ENCODE data around the gene FTCD. TPM values are rescaled to one million over a fixed set of nuclear protein-coding genes. Genes with fewer than 3 reads are reported as not detected.
A peak's percentile ranks its signal among the peaks of the same experiment; 100 is the strongest.

Gene FTCD
- total RNA-seq, 1 experiment from 2014 or later = 0.21 TPM

DNA sequence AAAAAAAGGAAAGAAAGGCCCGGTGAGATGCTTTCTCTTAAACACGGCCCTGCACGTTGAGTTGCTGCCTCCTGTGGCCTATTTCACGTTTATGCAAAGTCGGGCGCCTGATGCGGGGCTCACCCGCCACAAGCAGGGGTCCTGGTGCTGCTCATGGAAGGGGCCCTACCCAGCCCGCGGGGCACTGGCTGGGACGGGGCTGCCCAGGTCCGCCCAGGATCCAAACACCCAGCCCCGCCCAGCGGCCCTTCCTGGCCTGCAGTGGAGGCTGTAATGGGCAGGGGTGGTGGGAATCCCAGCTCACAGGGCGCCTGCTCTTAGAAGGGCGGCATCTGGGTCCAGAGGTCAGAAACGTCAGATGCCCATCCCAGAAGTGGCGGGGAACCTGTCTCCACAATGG lies 55.9 kb downstream of the FTCD start:
- no TSS peak for BruUV-seq (replicated peaks)
- intact Hi-C loops (cut with micrococcal nuclease; ENCODE audit: unreplicated experiment) = no loop called here

DNA sequence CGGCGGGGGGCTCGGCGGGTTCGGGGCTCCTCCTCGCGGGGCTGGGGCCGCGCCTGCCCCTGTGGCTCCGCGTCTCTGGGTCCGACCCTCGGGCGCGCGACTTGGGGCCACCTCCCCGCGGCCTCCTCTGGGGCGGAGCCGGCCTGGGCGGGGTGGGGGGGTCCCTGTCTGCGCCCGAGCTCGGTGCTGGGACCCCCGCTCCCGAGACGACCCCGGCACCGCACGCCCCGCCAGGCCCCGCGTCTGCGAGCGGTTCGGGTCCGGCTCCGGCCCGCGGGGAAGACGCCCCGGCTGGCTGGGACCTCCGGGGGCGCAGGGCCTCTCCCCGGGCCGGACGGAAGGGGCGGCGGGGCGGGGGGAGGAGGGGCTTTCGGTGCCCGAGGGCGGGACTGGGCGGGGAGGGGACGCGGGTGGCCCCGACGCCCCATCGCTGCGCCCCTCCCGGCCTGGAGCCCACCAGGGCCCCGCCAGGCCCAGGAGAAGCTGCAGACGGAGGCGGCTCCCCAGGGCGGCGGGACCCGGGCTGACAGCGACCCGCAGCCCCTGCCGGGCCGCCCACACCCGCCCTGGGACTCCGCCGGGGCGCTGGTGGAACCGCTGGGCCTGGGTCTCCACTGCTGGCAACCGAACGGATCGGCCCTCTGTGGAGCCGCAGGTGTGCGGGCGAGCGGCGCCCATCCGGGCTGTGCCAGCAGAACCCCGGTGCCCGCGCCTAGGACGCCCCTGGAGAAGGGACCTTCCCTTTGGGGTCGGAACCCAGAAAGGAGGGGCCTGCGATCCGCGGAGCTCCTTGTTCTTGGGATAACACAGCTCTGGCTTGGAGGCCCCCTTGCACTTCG lies 56.9 kb downstream of the FTCD start:
- 0 out of 2 replicates have a peak, but pooled peaks cover 4% of the 10 kb centered on the region for H3K9me3 ChIP-seq (ENCODE audit: control insufficient read depth, insufficient read depth, low read depth, low read length)
- DNase-seq (ENCODE audit: low read depth, low spot score) (no peak), ATAC-seq (peak; percentile 62)
- in situ Hi-C loops (cut with HindIII; ENCODE audit: low pct_unique_long_range_greater_than_20kb, low sequenced_read_pairs) = no loop called here
- no peaks in the 10 kb centered on the region for H3K27me3 ChIP-seq (ENCODE audit: control insufficient read depth, insufficient read depth, low read length)
- peak overlapping the region; percentile 26 to 45; a peak in 3 of 4 replicates for H3K4me3 ChIP-seq (ENCODE audit: low read depth in 2 of 2, low read length in 2 of 2)
- no peak overlapping the region for H3K27ac ChIP-seq (ENCODE audit: low read length)
- intact Hi-C loops (cut with micrococcal nuclease; ENCODE audit: unreplicated experiment) = no loop called here
- BruUV-seq (replicated peaks) = no TSS peak
- ChIA-PET POLR2A (no interaction called here), CTCF (no interaction called here)
- no peaks in the 10 kb centered on the region for H3K36me3 ChIP-seq (ENCODE audit: control insufficient read depth, insufficient read depth, low read length)
- H3K4me1 ChIP-seq (ENCODE audit: control insufficient read depth, insufficient read depth, low read length) = no peaks in the 10 kb centered on the region
- TF ChIP-seq SIN3A (IDR thresholded peaks at IDR 0.05; ENCODE audit: borderline replicate concordance, insufficient read depth, low read depth, low read length) = no peak
- no peak for TF ChIP-seq POLR2AphosphoS5 (IDR thresholded peaks at IDR 0.05; ENCODE audit: low read depth, low read length)
- no peak for TF ChIP-seq TCF7L2 (IDR thresholded peaks at IDR 0.05; ENCODE audit: low read depth, low read length)
- TF ChIP-seq, protein P1, sequence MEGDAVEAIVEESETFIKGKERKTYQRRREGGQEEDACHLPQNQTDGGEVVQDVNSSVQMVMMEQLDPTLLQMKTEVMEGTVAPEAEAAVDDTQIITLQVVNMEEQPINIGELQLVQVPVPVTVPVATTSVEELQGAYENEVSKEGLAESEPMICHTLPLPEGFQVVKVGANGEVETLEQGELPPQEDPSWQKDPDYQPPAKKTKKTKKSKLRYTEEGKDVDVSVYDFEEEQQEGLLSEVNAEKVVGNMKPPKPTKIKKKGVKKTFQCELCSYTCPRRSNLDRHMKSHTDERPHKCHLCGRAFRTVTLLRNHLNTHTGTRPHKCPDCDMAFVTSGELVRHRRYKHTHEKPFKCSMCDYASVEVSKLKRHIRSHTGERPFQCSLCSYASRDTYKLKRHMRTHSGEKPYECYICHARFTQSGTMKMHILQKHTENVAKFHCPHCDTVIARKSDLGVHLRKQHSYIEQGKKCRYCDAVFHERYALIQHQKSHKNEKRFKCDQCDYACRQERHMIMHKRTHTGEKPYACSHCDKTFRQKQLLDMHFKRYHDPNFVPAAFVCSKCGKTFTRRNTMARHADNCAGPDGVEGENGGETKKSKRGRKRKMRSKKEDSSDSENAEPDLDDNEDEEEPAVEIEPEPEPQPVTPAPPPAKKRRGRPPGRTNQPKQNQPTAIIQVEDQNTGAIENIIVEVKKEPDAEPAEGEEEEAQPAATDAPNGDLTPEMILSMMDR (IDR thresholded peaks at IDR 0.05) = no peak
- TF ChIP-seq, protein P2, sequence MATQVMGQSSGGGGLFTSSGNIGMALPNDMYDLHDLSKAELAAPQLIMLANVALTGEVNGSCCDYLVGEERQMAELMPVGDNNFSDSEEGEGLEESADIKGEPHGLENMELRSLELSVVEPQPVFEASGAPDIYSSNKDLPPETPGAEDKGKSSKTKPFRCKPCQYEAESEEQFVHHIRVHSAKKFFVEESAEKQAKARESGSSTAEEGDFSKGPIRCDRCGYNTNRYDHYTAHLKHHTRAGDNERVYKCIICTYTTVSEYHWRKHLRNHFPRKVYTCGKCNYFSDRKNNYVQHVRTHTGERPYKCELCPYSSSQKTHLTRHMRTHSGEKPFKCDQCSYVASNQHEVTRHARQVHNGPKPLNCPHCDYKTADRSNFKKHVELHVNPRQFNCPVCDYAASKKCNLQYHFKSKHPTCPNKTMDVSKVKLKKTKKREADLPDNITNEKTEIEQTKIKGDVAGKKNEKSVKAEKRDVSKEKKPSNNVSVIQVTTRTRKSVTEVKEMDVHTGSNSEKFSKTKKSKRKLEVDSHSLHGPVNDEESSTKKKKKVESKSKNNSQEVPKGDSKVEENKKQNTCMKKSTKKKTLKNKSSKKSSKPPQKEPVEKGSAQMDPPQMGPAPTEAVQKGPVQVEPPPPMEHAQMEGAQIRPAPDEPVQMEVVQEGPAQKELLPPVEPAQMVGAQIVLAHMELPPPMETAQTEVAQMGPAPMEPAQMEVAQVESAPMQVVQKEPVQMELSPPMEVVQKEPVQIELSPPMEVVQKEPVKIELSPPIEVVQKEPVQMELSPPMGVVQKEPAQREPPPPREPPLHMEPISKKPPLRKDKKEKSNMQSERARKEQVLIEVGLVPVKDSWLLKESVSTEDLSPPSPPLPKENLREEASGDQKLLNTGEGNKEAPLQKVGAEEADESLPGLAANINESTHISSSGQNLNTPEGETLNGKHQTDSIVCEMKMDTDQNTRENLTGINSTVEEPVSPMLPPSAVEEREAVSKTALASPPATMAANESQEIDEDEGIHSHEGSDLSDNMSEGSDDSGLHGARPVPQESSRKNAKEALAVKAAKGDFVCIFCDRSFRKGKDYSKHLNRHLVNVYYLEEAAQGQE (IDR thresholded peaks at IDR 0.05; ENCODE audit: insufficient read depth in 1 of 2, low read depth in 2 of 2, low read length in 1 of 2) = no peak

More for the DNA sequence above, 55.9 kb downstream of the FTCD start:
- Histone ChIP-seq H3K9me3 (ENCODE audit: control insufficient read depth, insufficient read depth, low read depth, low read length) (0 out of 2 replicates have a peak, but pooled peaks cover 4% of the 10 kb centered on the region), H3K4me1 (ENCODE audit: control insufficient read depth, insufficient read depth, low read length) (no peaks in the 10 kb centered on the region), H3K36me3 (ENCODE audit: control insufficient read depth, insufficient read depth, low read length) (no peaks in the 10 kb centered on the region), H3K27ac (ENCODE audit: low read length) (no peak overlapping the region), H3K27me3 (ENCODE audit: control insufficient read depth, insufficient read depth, low read length) (no peaks in the 10 kb centered on the region), H3K4me3 (ENCODE audit: low read depth in 2 of 2, low read length in 2 of 2) (no peak overlapping the region)
- DNase-seq (ENCODE audit: low read depth, low spot score) (no peak), ATAC-seq (no peak)
- POLR2A ChIA-PET = no interaction called here
- TF ChIP-seq POLR2AphosphoS5 (IDR thresholded peaks at IDR 0.05; ENCODE audit: low read depth, low read length) (no peak), TCF7L2 (IDR thresholded peaks at IDR 0.05; ENCODE audit: low read depth, low read length) (no peak), SIN3A (IDR thresholded peaks at IDR 0.05; ENCODE audit: borderline replicate concordance, insufficient read depth, low read depth, low read length) (no peak)
- TF ChIP-seq, protein P1 (IDR thresholded peaks at IDR 0.05) = no peak
- CTCF ChIA-PET = no interaction called here
- in situ Hi-C loops (cut with HindIII; ENCODE audit: low pct_unique_long_range_greater_than_20kb, low sequenced_read_pairs) = no loop called here

Data from Panc1 (cell line).